ENCODE measurements around the gene CSTF3. TPM values are rescaled to one million over a fixed set of nuclear protein-coding genes. Genes with fewer than 3 reads are reported as not detected.
A peak's percentile ranks its signal among the peaks of the same experiment; 100 is the strongest.

Gene CSTF3
- 10 to 100 TPM in 3 of 4 donors, 1 to 10 TPM in 1; 8.0 to 21.0 (median 12.5) TPM for total RNA-seq

- H3K4me1 ChIP-seq: peaks cover 0 to 45% (median 11%) of the 10 kb centered on the region in 4 donors
- TF ChIP-seq POLR2A (IDR thresholded peaks at IDR 0.05) (peak; percentile 38 to 80), CTCF (IDR thresholded peaks at IDR 0.05) (peak; percentile 27 to 92 (median 73)), EP300 (IDR thresholded peaks at IDR 0.05) (peak; percentile 92 to 93)
- peak within 1 kb of the TSS; percentile 70 to 93 (median 86) for H3K27ac ChIP-seq
- no peaks in the 10 kb centered on the region for H3K36me3 ChIP-seq
- DNase-seq (ENCODE audit: low spot score in 2 of 2): peak; percentile 100
- no peaks in the 10 kb centered on the region for H3K9me3 ChIP-seq
- WGBS, 2 donors: 1% methylated on average over 40 of the region's 40 CpGs
- H3K4me3 ChIP-seq: peak within 1 kb of the TSS; percentile 62 to 86 (median 70)
- no peaks in the 10 kb centered on the region for H3K27me3 ChIP-seq
Observed at GRCh38 chr11:33161120-33162005, at the start of gene CSTF3. TSS of gene CSTF3 (minus strand) at chr11:33161480. CDS start at chr11:33161325, 155 bp downstream.

GRCh38 chr11:33208150-33208549, 46.9 kb upstream of the CSTF3 start:
- H3K9me3 ChIP-seq: no peaks in the 10 kb centered on the region
- peaks cover 0 to 13% (median 3%) of the 10 kb centered on the region in 4 donors for H3K4me1 ChIP-seq
- no peaks in the 10 kb centered on the region for H3K27me3 ChIP-seq
- peak overlapping the region in 1 of 4 donors; percentile 47 for H3K27ac ChIP-seq
- whole genome bisulfite sequencing, 2 donors: 86 to 94% methylated on average over 1 of the region's 1 CpG
- DNase-seq (ENCODE audit: low spot score in 2 of 2): no peak
- H3K4me3 ChIP-seq: no peak overlapping the region
- TF ChIP-seq CTCF (IDR thresholded peaks at IDR 0.05) (no peak), EP300 (IDR thresholded peaks at IDR 0.05) (no peak), POLR2A (IDR thresholded peaks at IDR 0.05) (no peak)
- no peaks in the 10 kb centered on the region for H3K36me3 ChIP-seq

- Histone ChIP-seq H3K4me3 (no peak overlapping the region), H3K27me3 (no peaks in the 10 kb centered on the region), H3K4me1 (peaks cover 0 to 13% (median 3%) of the 10 kb centered on the region in 4 donors), H3K36me3 (no peaks in the 10 kb centered on the region), H3K9me3 (no peaks in the 10 kb centered on the region), H3K27ac (peak overlapping the region in 1 of 4 donors; percentile 47)
- peak in 1 of 2 donors; percentile 27 for TF ChIP-seq EP300 (IDR thresholded peaks at IDR 0.05)
- no peak for TF ChIP-seq POLR2A (IDR thresholded peaks at IDR 0.05)
- WGBS, 2 donors: 41 to 51% methylated on average over 4 of the region's 4 CpGs
- DNase-seq (ENCODE audit: low spot score in 2 of 2): no peak
Observed at GRCh38 chr11:33207408-33207985, 46.2 kb upstream of the CSTF3 start.

GRCh38 chr11:33197915-33198727, 36.8 kb upstream of the CSTF3 start:
- Histone ChIP-seq H3K4me3 (no peak overlapping the region), H3K27me3 (no peaks in the 10 kb centered on the region), H3K4me1 (peaks cover 0 to 8% (median 0%) of the 10 kb centered on the region in 4 donors), H3K9me3 (no peaks in the 10 kb centered on the region), H3K27ac (peak overlapping the region in 1 of 4 donors; percentile 24), H3K36me3 (no peaks in the 10 kb centered on the region)
- 71 to 85% methylated on average over 14 of the region's 14 CpGs for WGBS, 2 donors
- TF ChIP-seq POLR2A (IDR thresholded peaks at IDR 0.05): no peak
- TF ChIP-seq EP300 (IDR thresholded peaks at IDR 0.05): peak in 1 of 2 donors; percentile 15
- no peak for TF ChIP-seq CTCF (IDR thresholded peaks at IDR 0.05)
- no peak for DNase-seq (ENCODE audit: low spot score in 2 of 2)

GRCh38 chr11:33195462-33196173, 34.3 kb upstream of the CSTF3 start:
- Histone ChIP-seq H3K27me3 (no peaks in the 10 kb centered on the region), H3K9me3 (no peaks in the 10 kb centered on the region), H3K36me3 (no peaks in the 10 kb centered on the region), H3K4me3 (no peak overlapping the region), H3K4me1 (peaks cover 0 to 8% (median 0%) of the 10 kb centered on the region in 4 donors), H3K27ac (peak overlapping the region in 2 of 4 donors; percentile 44 to 61)
- TF ChIP-seq EP300 (IDR thresholded peaks at IDR 0.05) (peak in 1 of 2 donors; percentile 12), POLR2A (IDR thresholded peaks at IDR 0.05) (peak in 1 of 2 donors; percentile 17), CTCF (IDR thresholded peaks at IDR 0.05) (no peak)
- DNase-seq (ENCODE audit: low spot score in 2 of 2): no peak
- 42 to 45% methylated on average over 4 of the region's 4 CpGs for WGBS, 2 donors

Measured in tibial nerve (tissue), 4 donors.